ENCODE results near the gene CHTOP.

The CHTOP gene

DNA sequence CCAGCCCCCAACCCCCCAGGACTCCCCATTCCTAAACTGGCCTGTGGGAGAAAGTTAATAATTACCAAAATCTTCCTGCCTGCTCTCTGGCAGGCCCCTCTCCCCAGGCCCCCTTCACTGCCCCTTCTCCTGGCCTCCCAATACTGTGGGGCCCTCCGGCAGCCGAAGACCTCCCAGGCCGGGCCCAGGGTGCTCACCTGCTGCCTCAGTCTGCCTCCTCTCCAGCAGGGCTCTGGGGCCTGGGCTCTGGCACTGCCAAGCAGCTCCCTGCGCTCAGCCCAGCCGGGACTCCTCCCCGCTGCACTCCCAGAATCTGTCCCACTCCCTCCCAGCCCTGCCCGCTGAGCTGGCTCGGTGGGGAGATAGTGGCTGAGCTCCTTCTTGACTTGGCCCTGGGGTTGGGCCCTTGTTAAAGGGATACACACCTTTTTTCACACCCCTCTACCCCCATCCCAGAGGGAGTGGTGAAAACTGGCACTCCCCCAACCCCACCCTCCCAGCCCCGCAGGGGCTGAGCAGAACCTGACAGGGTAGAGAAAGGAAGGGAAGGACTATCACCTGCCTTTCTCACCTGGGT lies 21.0 kb upstream of the CHTOP start, which contains the start of gene S100A16:
S100A16 (minus strand) TSS at position 383 of the 577 bp plus-strand sequence. CDS start 4,986 bp downstream, outside the sequence.
- peak; percentile 87 for DNase-seq (ENCODE audit: low spot score)

DNA sequence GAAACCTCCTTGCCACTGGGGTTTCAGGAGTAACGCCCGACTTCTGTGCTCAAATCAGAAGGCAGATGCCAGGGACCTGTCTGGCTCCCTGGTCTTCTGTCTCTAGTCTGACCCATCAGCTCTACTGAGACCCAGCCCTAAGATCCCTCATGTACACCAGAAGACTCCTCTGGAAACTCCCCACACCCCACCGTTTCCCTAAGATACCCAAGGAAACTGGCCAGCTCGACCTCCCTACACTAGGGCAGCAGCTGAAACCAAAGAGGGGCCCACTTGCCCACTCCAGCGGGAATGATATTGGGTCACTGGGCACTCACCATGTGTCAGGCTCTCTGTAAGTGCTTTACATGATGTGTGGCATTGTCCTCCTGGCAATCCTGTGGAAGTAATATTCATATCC lies 20.5 kb upstream of the CHTOP start:
- FAIRE-seq: no peak
- DNase-seq (ENCODE audit: low spot score): no peak

More for the DNA sequence above, 21.0 kb upstream of the CHTOP start, which contains the start of gene S100A16:
- no peak for FAIRE-seq

DNA sequence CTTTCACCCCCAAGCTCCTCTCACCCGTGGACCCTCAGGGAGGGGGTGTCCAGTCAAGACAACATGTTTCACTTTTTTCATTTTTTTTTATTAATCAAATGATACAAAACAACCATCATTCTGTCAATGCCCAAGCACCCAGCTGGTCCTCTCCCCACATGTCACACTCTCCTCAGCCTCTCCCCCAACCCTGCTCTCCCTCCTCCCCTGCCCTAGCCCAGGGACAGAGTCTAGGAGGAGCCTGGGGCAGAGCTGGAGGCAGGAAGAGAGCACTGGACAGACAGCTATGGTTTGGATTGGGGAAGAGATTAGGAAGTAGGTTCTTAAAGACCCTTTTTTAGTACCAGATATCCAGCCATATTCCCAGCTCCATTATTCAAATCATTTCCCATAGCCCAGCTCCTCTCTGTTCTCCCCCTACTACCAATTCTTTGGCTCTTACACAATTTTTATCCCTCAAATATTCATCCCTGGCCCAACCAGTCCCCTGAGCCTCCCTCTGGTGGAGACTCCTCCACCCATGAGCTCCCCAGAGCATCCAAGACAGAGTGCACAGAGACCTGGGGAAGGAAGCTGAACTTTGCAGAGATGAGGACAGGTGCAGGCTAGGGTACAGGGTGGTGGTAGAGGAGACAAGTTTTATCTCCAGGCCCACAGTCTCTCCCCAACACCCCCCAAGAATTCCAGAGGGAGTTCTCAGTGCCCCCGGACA lies 19.5 kb upstream of the CHTOP start:
- DNase-seq (ENCODE audit: low spot score): no peak
- no peak for FAIRE-seq

- FAIRE-seq (no peak), DNase-seq (ENCODE audit: low spot score) (no peak)
These were observed 19.0 kb upstream of the CHTOP start for GRCh38 chr1:153614906-153615305.

- FAIRE-seq: no peak
- no peak for DNase-seq (ENCODE audit: low spot score)
These were observed 18.5 kb upstream of the CHTOP start for GRCh38 chr1:153615406-153615805.

DNA sequence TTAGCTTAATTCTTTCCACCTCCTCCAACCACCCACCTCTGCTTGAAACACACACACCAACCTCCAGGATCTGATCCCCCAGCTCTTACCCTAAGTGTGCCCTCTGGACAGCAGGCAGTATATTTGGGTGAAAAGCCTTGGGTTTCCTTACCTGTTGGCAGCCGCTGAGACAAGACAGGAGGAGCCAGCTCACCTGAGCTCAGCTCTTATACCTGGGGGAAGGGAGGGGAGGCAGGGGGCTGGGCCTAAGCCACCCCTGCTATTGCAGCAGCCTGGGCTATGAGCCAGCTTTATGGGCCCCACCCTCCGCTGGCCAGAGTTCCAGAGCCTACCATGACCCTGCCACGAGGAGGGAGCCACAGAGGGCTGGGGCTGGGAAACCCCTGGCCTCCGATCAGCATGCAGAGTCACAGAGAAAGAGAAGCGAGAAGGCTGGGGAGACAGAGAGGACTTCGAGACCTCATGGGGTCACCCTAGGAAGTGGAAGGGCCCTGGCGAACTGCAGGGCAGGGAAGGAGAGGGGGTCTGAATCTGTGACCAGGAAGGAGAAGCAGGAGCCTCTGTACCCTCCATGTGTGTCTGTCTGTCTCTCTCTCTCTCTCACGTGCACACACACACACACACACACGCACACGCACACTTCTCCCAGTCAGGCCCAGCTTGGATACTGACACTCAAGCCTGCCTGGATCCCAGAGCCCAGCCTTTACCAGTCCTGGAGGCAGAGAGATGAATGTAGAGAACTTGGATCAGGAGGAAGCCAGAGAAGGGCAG lies 17.5 kb upstream of the CHTOP start, which contains the start of gene S100A14:
S100A14 (minus strand) TSS at position 182 of the 773 bp plus-strand sequence. CDS start 467 bp downstream, outside the sequence.
- DNase-seq (ENCODE audit: low spot score) (no peak), FAIRE-seq (no peak)

- no peak for DNase-seq (ENCODE audit: low spot score)
- FAIRE-seq: no peak
These were observed 17.0 kb upstream of the CHTOP start for GRCh38 chr1:153616917-153617311.

GRCh38 chr1:153617663-153618062 lies 16.2 kb upstream of the CHTOP start:
- FAIRE-seq: peak; percentile 92
- DNase-seq (ENCODE audit: low spot score): peak; percentile 82

DNA sequence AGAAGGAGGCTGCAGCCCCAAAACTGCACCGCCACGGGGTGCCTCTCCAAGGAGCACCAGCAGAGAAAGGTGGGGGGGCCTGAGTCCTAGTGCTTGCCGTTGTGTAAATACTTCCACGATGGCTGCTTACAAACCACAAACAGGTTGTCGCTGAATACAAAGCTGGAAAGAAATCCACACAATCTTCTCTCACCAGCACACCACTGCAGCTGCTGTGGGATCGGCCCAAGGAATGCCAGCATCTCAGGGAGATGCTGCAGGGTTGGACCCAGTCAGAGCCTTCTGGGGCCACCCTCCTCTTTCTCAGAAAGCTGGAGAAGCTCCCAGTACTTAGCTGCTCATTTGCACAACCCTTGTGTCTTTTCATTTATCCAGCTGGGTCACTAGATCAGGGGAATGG lies 14.7 kb upstream of the CHTOP start:
- no peak for FAIRE-seq
- DNase-seq (ENCODE audit: low spot score): no peak

DNA sequence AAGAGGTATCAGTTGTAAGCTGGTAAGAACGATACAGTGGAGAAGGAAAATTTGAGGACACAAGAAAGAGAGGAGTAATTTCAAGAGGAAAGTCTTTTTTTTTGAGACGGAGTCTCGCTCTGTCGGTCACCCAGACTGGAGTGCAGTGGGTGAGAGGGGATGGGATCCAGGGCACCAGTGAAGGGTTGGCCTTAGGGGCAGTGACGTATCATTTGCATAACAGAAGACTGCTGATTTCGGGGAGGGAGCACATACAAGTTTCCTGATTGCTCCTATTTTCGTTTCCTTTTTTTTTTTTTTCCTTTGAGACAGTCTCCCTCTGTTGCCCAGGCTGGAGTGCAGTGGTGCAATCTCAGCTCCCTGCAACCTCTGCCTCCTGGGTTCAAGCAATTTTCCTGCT lies 10.8 kb upstream of the CHTOP start:
- no peak for FAIRE-seq
- DNase-seq (ENCODE audit: low spot score): no peak

- DNase-seq (ENCODE audit: low spot score) (no peak), FAIRE-seq (no peak)
These were observed 8.8 kb upstream of the CHTOP start for GRCh38 chr1:153624965-153625611.

- FAIRE-seq (no peak), DNase-seq (ENCODE audit: low spot score) (no peak)
These were observed 7.4 kb upstream of the CHTOP start for GRCh38 chr1:153626477-153626903.

DNA sequence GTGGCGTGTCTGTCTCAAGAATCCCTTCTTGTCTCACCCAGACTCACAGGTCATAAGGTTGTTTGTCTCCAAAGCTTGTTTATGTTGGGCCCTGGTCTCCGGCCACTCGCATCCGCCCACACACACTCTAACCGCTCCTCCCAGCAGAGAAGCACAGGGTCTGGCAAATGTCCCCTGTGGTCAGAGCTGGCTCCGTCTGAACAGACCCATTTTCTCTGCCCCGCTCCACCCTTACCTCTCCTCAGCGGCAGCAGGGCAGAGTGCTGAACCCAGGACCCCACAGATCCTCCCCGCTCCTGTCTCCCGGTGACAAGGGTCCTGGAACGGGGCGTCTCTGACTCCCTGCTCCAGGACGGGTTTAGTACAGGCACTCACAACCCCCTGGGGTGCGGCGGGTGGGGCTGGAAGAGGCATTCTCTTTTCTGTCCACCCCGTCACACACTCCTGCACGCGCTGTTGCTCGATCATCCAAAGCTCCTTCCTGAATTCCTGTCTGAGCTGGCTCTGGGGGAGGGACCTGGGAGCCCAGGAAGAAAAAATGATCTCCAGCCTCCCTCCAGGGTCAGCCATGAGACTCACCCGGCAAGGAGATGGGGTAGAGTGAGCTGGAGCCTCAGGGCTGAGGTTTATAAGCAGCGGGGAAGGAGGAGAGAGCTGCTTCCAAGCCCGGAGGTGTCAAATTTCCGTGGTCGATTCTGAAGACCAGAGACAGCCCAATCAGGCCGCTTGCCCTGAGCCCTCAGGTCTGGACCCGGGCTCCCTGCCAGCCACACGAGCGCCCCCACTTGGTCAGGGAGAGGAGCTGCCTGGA lies 6.8 kb upstream of the CHTOP start, which contains the start of gene S100A13:
S100A13 (minus strand) TSS at position 602 of the 811 bp plus-strand sequence. CDS start 1,033 bp downstream, outside the sequence.
- DNase-seq (ENCODE audit: low spot score) (peak; percentile 91), FAIRE-seq (no peak)

DNA sequence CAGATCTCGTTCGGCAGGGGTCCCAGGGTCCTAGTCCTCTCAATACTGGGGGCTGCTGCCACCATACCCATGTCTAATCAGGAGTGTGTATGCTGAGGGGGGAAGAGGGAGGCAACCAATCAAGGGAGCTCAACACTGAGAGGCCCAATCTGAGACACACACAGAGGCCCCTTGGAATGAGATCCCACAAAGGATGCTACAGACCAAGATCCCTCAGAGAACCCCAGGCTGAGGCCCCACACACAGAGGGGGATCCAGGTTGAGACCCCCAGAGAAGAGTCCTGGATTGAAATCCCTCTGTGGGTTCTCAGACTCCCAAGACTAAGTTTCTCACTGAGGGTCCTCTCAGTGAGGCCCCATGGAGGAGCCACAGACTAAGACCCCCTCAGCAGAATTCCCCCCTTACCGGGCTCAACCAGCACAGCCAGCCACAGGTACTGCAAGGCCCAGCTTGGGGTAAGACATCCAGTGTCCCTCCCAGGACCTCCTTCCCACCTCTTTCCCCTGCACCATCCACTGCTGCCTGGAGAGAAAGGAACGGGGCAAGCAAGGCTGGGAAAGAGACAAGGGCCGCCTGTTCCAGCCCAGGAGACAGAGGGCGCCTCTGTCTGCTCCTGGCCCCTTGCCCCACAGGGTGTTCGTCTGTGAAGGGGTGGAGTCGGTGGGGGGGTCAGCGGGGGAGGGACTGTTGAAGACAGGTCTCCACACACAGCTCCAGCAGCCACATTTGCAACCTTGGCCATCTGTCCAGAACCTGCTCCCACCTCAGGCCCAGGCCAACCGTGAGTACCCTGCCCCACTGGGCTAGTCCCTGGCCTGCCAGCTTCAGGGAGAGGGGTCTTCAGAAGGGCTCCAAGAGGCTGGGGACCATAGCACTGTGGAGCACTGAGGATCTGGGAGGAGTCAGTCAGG lies 5.9 kb upstream of the CHTOP start, which contains the start of gene S100A1:
S100A1 (plus strand) TSS at position 720 of the 912 bp plus-strand sequence. CDS start 2,088 bp downstream, outside the sequence.
- DNase-seq (ENCODE audit: low spot score) (no peak), FAIRE-seq (no peak)

DNA sequence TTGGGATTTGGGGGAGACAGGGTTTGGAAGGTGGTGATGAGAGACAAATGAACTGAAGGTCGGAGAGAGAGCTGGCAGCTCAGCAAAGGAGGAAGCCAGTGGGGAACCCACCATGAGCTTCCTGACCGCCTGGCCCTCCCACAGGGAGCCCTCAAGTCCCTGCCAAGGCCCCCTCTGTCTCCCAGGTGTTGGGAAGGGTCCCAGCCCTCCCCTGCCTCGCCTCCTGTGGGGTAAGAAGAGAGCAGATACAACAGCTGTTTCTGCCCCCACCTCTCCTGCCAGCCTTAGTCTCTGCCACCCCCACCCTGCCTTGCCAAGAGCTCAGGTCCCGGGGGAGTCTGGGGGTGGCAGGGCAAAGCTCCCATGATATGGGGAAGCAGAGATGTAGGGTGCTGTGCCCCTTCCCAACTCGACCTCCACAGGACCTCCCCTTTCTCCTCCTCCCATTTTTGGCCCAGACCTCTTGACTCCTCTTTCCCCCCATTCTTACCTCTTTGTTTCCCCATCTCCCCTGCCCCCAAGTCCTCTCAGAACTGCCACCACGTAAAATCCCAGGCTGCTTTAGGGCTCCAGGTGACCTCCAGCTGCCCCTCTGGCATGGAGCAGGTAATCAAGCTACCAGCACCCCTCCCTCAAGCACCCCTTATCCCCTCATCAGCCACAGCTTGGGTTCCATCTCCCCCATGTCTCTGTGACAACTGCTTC lies 5.1 kb upstream of the CHTOP start:
- DNase-seq (ENCODE audit: low spot score) (no peak), FAIRE-seq (no peak)

DNA sequence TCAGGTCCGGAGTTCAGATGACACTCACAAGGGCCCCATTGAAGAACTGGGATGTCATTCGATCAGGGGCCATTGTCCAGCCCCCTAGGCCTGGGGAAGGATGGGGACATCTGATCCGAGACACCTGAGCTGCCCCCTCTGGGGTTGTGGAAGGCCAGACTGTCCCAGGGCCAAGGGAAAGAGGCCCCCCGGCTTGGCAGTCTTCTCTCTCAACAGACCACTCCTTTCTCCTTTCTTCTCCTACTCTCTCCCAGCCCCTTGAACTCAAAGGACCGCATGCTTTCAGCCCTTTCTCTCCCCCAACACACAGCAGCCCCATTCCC lies 4.6 kb upstream of the CHTOP start:
- DNase-seq (ENCODE audit: low spot score) (no peak), FAIRE-seq (no peak)

DNA sequence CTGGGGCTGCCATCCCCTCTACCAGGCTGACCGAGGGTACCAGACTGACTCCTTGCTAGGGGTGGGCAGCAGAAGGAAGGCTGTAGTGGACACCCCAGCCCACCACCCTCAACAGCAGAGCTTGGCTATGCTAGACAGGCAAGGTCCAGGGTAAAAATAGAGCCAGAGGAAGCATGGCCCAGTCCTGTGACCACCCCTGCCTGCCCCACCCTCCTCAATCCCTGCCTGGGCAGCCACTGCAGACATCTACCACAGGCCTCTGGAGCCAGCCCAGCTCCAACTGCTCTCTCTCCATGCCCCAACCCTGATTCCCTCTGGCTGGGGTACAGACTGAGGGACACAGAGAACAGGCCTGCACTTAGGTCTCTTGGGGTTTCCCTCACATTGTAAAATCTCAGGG lies 3.9 kb upstream of the CHTOP start:
- no peak for FAIRE-seq
- DNase-seq (ENCODE audit: low spot score): no peak

DNA sequence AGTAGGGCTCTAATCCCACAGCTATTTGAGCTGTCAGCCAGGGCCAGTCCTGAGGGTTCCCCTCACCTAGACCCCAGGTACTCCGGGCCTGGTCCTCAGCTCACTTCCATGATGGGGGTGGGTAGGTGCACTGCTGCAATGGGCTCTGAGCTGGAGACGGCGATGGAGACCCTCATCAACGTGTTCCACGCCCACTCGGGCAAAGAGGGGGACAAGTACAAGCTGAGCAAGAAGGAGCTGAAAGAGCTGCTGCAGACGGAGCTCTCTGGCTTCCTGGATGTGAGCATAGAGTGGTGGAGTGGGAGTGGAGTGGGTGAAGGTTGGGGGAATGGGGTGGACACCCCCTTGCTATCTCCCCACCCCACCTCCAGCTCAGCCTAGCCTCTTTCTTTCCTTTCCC lies 3.5 kb upstream of the CHTOP start:
- no peak for DNase-seq (ENCODE audit: low spot score)
- no peak for FAIRE-seq
